HG03565 (cell line): ENCODE results near the gene MAP2K3.
"Not testable (repeated sequence)": the region's sequence is repeated elsewhere in the genome, so short reads cannot be mapped to it uniquely, and the experiment has no call there.

Source experiments
- ATAC-seq: cut with Tn5 transposase; IDR thresholded peaks from one replicate; pipeline ENCODE4 v1.9.1; 2021; ENCODE audit warnings: mild to moderate bottlenecking, moderate library complexity; ENCODE audit not compliant: unreplicated experiment

Gene MAP2K3

DNA sequence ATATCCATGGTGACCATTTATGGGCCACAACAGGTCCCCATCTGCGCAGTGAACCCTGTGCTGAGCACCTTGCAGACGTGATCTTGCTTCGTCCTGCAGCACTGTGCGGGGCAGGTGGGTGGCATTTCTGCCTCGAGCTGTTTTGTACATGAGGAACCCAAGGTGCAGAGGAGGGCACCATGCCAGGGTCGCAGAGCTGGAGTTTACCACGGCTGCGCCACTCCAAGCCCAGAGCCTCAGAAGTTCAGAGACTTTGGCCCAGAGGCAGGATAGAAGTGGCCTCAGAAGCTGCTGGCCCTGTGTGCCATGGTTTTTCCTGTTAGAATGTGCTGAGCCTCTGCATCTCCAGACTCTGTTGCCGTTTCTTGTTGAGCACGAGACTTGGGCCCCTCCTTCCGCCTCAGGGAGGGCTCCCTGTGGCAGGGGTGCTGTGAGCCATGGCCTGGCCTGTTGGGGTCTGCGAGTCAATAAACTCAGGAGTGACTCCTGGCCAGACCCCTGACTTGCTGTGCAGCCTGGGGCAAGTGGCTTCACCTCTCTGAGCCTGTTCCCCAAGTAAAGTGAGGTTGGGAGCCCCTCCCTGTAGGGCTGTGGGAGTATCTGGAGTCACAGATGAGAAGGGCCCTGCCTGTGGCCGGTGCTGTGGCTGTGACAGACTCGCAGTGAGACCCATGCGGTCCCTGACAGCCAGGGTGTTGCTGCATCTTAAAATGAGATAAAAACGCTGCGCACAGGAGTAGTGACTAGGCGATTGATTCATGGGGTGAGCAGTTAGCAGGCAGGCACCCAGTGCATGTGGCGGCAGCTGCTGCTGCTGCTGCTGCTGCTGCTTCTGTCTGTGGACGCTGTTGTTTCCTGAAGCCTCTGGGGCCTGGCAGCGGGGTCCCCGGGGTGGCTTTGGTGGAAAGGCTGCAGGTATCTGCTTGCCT, 11.8 kb downstream of the MAP2K3 start:
- ATAC-seq, result no peak

DNA sequence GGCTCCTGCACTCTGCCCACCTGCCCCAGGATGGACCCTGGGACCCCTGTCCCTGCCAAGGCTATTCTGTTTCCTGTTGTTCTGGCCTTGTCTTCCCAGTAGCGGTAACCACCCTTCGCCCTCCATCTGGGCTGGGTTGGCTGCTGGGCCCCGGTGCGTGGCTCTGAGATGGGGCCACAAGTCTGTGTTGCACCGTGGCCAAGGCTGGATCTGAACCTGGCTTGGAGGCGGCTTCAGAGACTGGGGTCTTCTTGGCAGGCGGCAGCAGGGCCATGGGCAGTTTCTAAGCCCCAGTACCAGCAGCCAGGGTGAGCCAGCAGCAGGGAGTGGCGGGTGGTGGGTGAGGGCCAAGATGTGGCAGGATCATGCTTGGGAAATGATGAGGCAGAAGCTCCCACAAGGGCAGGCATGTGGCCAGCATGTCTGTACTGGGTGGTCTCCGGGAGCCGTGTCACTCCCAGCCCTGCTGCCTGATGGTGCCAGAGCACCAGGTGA, 12.6 kb downstream of the MAP2K3 start:
- no peak for ATAC-seq

DNA sequence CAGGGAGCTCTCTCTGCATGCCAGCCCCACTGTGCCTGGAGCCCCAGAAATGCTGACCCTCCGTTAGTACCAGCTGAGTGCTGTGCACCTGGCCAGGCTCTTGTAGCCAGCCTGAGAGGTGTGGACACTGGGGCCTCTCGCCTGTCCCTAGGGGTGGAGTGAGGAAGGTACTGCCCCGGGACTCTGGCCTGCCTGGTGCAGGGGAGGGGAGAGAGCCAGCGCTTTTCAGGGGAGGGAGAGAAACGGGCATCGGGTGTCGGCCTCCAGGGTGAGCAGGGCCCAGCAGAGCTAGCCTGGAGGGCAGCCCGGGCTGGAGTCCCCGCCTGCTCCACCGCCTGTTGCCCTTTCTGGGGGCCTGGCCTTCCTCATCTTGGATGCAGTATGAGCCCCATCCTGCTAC, 13.1 kb downstream of the MAP2K3 start:
- ATAC-seq, result no peak

DNA sequence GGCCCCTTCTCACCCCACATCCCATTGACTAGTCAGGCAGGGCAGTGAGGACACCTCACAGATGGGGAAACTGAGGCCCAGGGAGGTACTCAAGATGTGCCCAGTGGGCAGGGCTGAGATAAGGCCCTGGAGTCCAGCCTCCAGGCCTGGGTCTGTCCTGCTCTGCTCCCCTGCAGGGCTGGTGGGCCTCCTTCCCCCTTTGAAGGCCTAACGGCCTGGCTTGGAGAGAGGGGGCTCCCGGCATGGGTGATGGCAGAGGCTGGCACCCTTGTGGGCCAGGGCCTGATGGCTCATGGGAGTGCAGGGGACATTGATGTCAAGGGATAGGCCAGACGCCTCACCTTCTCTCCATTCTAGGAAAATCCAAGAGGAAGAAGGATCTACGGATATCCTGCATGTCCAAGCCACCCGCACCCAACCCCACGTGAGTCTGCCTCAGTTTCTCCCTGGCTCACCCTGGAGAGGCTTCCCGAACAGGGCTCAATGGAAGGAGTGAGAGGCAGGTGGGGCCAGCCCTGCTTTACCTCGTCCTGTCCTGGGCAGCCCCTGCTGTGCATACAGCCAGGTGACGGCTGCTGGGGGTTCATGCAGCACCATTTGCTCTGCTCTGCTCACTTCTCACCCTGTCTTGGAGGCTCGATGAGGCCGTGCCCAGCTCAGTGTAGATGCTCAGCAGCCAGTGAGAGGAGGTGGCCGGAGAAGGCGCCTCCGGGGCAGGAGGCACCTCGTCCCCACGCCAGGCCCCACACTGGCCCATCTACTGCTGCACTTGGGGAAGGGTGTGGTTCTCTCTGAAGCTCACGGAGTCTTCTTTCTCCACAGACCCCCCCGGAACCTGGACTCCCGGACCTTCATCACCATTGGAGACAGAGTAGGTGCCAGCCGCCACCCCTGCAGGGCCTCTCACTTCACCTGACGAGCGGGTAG, 13.8 kb downstream of the MAP2K3 start:
- no peak for ATAC-seq

DNA sequence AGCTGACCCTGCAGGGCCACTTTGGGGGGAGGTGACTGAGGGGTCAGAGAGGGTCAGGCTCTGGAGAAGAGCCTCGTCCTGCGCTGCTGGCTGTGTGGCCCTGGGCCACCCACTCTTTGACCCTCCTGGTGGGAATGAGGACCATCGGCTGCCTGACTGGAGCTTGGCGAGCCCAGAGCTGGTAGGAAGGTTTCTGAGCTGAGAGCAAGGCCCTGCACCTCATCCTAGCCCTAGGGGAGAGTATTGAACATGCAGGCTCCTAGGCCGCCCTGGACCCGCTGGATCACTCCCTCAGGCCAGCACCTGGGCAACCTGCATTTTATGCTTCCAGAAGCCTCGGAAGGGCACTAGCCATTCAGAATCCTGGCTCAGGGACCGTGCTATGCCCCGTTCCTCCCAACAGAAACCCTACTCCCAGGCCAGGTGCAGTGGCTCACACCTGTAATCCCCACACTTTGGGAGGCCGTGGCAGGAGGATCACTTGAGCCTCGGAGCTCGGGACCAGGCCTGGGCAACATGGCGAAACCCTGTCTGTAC, 14.5 kb downstream of the MAP2K3 start:
- ATAC-seq, result no peak

DNA sequence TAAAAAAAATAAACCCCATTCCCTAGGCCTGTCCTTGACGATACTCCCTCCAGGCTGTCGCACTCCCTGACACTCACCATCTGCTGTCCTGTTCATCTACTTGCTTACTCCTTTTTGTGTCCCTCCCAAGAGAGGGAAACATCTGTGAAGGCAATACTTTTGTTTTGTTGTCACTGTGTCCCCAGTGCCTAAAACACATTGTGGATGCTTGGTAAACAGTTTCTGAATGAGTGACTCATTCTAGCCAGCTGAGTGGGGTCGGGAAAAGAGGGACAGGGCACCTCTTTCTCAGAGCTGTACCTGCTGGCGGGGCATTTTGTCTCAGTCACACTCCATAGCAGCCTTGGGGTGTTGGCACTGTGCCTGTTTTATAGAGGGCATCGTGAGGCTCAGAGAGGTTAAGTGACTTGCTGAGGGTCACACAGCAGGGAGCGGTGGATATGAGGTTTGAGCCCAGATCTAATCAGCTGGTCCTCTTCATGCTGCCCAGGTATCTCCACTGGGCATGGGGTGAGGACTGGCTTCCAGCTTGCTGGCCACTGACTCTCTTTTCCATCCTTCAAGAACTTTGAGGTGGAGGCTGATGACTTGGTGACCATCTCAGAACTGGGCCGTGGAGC, 15.6 kb downstream of the MAP2K3 start:
- ATAC-seq, result no peak

DNA sequence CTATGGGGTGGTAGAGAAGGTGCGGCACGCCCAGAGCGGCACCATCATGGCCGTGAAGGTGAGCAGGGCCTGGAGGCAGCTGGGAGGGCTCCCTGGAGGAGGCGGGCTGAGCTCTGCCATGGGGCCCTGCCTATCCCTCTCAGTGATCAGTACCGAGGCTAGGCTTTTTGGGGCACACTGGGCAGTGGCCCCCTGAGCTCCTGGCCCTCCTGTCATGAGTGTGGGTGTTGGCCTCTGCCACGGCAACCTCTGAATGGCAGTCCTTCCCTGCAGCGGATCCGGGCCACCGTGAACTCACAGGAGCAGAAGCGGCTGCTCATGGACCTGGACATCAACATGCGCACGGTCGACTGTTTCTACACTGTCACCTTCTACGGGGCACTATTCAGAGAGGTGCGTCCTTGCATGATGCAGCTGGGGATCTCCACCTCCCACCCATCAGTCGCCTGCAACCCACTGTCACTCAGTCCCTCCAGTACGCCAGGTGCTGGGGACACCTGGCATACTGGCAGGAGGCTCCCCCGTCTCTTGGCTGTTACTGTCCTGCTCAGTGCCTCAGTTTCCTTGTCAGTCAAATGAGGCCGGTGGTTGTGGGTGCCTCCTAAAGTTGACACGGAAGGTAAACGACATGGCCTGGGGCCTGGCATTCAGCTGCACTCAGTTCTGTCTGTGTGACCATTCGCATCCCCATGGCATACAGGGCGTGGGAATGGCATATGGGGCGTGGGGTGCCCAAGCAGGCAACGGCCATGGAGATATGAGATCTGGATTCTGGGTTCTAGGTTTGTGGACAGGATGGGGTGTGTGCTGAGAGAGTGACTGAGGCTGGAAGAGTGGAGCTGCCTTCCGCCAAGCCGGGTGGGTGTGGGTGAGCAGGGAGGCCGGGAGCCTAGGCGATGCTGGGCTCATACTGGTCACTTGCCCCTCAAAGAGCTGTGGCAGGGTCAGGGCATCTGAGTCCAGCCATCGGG, 16.4 kb downstream of the MAP2K3 start:
- ATAC-seq, result no peak

DNA sequence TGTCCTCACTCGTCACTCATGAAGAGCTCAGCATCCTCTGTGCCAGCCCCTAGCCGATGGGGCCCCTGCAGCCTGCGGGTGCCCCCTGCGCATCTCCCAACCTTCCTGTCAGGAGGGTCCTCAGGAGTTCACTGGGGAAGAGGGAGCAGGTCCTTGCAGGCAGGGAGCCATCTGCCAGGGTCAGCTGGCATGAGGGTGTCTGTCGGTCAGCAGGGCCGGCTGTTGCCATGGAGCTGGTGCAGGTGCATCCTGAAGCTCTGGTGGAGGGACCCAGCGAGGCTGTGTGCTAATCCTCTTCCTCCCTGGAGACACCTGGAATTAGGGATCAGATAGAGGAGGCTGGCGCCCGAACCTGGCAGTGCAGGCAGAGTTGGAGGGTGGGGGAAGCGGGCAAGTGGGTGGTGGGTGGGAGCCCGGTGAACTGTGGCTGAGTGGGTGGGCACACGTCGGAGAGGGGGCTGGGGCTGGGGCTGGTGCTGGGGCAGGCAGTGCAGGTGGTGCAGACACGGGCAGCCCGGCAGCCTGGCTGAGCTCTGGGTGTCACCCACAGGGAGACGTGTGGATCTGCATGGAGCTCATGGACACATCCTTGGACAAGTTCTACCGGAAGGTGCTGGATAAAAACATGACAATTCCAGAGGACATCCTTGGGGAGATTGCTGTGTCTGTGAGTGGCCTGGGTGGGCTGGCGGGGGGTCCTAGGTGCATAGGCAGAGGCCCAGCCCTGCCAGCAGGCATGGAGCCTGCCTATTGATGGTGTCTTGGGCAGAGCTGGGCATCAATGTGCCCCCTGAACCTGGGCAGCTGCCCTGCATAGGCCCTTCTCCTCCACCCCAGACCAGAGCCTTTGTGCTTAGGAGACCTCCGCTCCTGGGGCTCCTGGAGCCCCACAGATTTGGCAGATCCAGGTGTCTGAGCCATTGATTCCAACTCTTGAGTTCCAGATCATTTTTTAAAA, 17.4 kb downstream of the MAP2K3 start:
- no peak for ATAC-seq

DNA sequence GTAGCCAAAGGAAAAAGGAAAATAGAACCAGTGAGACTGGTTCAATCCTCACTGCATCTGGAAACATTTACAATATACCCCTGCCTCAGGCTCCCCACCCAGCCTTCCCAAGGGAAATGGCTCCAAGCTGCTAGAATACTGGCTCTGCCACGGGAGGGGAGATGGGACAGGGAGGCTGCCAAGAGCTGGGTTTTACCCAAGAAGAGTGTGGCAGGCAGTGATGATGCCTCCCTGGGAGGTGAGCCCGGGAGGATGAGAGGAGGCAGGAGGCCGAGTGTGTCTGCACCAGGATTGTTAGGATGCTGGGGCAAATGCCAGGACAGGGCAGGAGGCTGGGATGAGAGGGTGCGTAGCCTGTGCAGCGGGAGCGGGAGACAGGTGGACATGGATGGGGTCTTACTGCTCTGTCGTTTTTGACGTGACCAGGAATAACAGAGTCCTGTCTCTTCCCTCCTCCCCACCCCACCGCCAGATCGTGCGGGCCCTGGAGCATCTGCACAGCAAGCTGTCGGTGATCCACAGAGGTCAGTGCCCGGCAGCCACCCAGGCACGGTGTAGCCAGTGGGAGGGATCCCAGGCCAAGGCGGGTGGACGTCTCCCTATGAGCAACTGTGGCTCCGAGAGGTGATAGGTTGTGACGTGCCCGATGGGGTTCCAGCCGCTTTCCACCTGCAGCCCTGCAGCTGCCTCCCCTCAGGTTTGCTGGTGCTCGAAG, 18.4 kb downstream of the MAP2K3 start:
- no peak for ATAC-seq

DNA sequence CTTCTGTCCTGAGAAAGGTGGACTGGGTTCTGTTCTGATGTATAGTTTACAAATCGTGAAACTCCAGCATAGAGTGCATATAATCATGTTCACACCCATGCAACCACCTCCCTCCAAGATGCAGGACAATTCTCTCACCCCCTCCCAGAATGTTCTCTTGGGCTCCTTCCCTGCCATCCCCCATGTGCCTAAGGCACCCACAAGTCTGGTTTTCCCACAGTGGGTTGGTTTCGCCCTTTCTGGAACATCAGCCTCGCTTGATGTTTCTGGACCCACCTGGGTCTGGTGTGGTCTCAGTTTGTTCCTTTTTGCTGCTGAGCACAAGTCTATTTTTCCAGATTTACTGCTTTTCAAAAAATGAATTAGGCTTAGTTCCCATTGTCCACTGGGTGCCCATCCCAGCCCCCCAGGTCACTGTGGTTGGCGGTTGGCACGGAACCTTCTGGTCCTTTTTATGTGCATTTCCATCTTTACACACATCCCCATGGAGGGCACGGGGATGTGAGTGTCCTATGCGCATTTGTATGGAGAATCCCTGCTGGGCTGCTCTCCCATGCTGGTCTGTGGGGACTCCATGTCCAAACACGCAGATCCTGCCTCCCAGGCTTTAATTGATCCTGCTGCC, 19.0 kb downstream of the MAP2K3 start:
- ATAC-seq, result no peak

DNA sequence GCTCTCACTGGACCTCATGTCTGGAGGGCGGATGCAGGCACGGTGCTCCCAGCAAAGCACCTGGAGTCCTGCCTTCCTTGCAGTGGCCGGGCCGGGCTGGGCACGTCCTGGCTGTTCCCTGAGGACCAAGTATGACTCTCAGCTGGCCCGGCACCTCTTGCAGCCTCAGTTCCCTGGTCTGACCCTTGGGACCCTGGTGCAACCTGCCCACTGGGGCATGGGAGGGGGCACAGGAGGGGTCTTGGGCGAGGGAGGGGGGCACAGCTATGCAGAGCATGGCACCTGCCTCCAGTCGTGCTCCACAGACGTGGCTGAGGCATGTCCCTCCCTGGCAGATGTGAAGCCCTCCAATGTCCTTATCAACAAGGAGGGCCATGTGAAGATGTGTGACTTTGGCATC, 19.6 kb downstream of the MAP2K3 start:
- no peak for ATAC-seq

DNA sequence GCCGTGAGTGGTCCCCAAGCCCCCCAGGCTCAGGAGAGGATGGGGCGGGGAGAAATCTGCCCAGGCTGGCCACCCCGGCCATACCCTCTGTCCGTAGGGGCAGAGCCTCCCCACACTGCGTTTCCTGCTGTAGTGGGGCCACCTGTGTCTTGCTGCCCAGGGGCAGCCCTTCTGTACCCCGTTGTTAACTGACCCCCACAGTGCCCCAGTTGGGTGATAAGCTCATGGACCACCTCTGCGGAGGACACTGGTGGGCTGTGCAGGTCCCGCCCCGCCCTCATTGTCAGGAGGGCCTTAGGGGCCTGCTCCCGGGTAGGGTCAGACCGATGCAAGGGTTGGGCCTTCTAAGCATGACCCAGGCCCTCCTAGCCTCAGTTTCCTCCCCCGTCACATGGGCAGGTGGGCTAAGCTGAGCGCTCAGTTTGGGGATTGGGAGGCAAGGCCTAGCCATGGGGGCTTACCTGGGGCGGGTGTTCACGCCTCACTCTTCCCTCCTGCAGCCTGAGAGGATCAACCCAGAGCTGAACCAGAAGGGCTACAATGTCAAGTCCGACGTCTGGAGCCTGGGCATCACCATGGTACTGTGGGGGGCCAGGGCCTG, 20.1 kb downstream of the MAP2K3 start:
- not testable (repeated sequence) for ATAC-seq

DNA sequence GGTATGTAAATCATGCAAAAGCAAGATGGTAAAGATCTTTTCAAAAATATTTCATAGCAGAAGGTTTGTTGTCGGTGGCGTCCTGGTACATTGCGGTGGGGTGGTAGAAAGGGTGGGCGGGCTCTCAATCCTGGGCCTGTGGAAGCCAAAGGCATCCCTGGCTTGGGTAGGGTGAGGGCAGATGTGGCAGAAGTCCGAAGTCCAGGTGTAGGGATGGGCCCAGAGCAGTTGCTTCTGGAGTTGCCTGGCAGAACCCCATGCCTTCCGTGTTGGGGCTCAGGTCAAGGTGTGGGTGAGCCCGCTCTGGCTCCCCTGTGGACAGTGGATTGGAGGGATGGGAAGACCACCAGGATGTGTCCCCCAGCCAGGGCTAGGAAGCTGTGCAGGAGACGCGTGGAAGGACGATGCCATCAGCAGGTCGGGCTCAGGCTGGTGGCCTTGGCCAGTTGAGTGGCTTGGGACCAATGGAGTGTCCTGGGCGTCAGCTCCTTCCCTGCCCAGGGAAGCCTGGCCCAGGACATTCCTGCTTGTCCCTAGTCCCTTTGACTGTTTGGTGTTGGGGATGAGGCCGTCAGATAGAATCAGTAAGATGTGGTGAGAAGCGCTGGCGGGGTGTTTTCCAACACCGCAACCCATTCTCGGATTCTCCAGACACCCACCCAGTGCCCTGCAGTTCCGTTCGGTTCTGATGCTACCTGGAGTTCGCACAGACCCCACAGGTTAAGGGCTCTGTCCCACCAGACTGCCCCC, 21.1 kb downstream of the MAP2K3 start:
- ATAC-seq, result not testable (repeated sequence)

DNA sequence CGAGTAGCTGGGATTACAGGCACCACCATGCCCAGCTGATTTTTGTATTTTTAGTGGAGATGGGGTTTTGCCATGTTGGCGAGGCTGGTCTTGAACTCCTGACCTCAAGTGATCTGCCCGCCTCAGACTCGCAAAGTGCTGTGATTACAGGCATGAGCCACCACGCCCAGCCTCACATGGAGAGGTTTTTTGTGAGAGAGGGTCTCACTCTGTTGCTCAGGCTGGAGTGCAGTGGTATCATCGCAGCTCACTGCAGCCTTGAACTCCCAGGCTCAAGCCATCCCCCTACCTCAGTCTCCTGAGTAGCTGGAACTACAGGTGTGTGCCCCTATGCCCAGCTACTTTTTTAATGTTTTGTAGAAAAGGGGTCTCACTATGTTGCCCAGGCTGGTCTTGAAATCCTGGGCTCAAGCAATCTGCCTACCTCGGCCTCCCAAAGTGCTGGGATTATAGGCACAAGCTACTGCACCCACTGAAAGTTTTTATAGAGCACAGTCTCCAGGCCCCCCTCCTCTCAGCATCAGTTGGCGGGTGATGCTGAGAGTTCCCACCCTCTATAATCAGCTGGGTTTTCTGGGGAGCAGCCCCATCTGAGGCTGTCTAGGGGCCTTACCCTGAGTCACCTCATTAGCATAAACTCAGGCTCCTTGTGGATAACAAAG, 22.2 kb downstream of the MAP2K3 start:
- ATAC-seq, result not testable (repeated sequence)

DNA sequence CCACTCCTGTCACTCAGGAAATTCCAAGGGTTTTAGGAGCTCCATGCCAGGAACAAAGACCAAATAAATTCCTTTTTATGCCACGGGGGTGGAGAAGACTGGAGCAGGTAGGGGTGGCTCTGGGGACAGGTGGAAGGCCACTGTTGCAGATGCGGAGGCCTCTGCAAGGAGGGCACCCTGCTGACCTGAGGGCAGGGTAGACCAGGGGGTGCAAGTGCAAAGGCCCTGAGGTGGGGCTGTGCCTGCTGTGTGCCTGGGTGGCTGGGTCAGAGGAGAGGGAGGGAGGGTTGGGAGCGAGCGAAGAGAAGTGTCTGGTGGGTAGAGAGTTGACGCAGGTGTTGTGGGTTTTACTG, 22.7 kb downstream of the MAP2K3 start:
- not testable (repeated sequence) for ATAC-seq

DNA sequence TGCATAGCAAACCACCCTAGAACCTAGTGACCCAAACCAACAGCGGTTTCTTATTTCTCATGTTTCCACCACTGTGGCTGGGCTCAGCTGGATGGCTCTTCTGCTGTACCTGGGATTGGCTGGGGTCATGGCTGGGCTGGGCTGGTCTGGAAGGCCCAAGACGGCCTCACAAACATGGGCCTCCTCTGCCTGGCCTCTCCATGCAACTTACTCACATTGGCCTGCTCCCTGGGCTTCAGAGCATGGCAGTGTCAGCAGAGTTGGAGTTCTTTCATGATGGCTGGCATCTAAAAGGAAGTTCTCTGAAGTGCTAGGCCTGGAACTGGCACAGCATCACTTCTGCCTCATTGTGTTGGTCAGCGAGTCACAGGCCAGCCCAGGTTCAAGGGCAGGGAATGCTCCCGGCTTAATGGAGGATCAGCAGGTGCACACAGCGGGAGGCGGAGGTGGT, 24.4 kb downstream of the MAP2K3 start:
- ATAC-seq, result not testable (repeated sequence)
